ENCODE data around the gene CENPK.
"Not testable (repeated sequence)": the region's sequence is repeated elsewhere in the genome, so short reads cannot be mapped to it uniquely, and the experiment has no call there.

CENPK gene, protein sequence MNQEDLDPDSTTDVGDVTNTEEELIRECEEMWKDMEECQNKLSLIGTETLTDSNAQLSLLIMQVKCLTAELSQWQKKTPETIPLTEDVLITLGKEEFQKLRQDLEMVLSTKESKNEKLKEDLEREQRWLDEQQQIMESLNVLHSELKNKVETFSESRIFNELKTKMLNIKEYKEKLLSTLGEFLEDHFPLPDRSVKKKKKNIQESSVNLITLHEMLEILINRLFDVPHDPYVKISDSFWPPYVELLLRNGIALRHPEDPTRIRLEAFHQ

DNA sequence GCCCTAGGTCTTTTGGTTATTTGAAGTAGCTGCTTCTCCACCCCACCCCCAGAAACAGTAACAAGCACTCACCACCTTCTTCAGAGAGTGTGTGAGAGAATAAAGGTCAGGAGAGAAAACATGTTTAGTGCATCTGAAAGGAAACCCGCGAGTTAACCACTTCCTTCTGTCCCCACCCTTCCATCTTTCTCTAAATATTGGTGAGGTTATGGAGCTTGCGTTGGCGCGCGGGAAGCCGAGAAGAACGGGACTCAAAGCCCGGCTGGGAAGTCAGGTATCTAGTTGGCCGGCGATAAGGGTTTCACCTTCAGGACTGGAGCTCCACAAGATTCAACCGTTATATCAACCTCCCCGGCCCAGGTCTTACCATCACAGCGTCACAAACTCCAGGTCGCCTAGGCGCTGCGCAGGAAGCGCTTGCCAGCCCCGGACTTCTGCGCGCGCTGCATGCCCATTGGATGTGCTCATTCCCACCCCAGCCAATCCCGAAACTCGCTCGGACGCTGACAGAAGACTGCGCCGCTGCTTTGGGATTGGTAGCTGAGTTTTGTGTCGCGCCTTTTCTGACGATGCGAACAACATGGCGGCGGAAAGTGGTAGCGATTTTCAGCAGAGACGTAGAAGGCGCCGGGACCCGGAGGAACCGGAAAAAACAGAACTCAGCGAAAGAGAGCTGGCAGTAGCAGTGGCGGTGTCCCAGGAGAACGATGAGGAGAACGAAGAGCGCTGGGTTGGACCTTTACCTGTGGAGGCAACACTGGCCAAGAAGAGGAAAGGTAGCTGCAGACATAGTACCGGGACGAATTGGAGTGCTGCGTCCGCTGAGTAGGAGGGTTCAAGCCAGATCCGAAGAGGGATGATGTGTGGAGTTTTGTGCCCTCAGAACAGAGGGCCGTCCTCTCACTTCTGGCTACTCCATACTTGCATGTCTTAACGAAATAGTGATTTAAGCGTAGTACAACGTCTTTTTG is at the start of gene CENPK, which contains the start of gene PPWD1:
CENPK (minus strand) TSS at position 438 of the 971 bp plus-strand sequence. CDS start 8,261 bp downstream, outside the sequence.
PPWD1 (plus strand) TSS at position 566 of the 971 bp plus-strand sequence; CDS start at position 581, 15 bp downstream.
- peak; percentile 89 to 92 for DNase-seq

DNA sequence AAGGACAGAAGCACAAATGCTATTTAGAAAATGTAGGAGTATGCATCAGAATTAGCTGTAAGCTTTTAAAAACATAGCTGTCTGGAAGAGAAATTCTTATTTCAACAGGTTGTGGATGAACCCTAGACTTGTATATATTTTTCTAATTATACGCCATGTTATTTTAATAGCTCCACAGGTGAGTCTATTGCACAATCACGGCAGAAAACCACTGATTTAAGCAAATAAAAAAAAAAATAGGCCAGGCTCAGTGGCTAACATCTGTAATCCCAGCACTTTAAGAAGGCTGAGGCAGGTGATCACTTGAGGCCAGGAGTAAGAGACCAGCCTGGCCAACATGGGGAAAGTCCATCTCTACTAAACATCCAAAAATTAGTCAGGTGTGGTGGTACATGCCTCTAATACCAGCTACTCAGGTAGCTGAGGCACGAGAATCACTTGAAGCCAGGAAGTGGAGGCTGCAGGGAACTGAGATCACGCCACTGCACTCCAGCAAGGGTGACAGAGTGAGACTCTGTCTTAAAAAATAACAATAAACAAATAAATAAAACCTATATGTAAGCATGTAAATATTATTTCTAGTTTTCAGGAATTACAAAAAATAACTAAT is 49.4 kb upstream of the CENPK start:
- no peak for DNase-seq

DNA sequence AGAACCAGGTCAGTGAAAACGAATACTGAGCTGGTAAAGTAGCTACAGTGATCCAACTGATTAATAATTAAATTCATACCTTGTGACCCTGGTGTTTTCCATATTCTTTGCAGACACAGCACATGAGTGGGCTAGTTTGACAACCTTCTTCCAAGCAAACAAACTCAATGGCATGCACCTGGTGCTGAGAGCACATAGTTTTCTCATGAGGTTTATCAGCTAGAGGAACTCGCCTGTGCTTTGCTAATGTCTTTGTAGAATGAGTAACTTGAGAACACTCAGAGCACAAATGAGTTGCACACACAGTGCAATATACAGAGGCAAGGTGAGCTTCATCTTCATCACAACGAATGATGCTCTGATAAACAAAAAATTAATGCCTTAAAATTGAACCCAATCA is 48.6 kb upstream of the CENPK start:
- no peak for DNase-seq

DNA sequence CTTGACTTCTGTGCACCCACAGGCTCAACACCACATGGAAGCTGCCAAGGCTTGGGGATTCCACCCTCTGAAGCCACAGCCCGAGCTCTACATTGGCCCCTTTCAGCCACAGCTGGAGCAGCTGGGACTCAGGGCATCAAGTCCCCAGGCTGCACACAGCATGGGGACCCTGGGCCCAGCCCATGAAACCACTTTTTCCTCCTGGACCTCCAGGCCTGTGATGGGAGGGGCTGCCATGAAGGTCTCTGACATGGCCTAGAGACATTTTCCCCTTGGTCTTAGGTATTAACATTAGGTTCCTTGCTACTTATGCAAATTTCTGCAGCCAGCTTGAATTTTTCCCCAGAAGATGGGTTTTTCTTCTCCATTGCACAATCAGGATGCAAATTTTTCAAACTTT is 38.8 kb upstream of the CENPK start:
- not testable (repeated sequence) for DNase-seq

DNA sequence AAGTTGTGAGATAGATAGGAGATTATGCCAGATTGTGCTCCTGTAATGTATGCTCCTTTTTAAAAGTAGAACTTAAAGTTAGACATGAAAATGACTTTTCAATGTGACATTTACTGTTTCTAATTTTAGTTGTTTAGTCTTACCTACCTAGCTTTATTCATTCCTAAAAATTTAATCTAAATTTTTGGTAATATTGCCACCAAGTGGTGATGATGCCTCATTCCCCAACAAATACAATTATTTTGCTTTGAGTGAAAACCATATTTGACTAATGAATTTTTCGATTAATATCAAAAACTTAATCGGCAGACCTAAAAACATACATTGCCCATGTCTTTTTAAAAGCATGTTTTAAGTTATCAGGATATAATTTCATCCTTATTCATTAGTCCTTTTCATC is 25.7 kb upstream of the CENPK start:
- DNase-seq = no peak

DNA sequence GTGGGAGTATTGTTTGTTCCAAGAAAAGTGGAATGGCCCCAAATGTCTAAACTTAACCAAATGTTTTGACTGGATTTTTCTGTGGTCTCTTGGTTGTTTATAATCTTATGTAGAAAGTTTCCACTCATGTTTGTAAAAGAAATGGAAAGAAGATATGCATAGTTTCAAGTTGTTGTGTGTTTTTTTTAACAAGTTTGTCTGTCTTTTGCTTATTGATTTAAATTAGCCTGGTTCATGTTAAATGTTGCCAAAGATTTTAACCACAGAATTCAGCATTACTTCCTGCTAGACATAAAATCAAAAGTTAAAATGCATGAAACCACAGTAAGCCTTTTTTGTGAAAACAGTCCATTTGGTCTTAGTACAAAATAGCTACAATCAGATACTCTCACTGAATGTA is 14.2 kb upstream of the CENPK start:
- DNase-seq = no peak

DNA sequence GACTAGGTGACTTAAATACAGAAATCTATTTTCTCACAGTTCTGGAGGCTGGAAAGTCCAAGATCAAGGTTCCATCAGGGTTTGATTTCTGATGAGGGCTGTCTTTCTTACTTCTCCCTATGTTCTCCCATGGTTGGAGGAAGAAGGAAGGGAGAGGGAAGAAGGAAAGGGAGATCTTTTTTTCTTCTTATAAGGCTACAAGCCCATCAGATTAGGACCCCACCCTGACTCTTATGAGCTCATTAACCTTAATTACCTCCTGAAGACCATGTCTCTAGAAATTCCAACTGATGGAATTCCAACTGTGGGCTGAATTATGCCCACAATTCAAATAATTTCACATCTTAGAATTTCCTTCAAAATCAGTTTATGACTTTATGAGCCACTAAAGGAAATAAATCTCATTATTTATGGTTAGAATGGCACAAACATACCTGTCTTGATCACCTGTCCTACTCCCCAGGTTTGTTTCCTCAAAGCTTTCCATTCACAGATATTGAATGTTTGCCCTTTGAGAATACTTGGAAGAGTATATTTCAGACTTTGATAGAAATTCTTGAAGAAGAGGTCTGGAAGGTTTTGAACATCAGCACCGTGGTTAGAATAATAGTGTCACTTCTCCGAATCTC is 7.7 kb upstream of the CENPK start:
- no peak for DNase-seq

DNA sequence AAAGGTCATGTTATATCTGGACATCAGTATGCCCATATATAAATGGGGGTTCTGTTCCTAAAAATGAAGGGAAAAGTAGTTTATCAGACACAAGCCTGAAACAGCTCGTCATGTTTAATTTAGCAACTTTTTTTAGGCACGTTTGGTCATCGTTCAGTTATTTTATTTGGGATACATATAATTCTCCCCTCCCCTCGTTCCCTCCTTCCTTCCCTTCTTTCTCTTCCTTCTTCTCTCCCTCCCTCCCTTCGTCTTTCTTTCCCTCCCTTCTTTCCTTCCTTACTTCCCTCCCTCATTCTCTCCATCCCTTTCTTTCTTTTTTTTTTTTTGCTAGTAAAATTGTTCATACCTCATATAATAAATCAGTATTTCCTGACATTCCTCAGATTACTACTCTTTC is 3.5 kb upstream of the CENPK start:
- no peak for DNase-seq

DNA sequence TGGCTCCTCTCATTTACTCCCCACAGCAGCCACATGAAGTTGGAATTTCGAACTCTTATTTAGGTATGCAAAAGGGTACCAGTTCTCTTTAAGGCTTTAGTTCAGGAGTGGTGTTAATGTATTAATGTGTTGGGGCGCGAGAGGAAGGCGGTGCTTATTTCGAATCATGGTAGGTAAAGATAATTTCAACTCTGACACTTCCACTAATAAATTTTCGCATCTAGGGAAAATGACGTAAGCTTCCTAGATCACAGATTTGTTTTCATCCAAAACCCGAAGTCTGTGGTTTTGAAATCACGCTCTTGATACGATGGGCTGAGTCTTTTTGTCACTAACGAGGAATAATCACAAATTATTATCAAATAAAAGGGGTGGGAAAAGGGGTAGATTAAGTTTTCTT is 809 bp upstream of the CENPK start:
- no peak for DNase-seq

DNA sequence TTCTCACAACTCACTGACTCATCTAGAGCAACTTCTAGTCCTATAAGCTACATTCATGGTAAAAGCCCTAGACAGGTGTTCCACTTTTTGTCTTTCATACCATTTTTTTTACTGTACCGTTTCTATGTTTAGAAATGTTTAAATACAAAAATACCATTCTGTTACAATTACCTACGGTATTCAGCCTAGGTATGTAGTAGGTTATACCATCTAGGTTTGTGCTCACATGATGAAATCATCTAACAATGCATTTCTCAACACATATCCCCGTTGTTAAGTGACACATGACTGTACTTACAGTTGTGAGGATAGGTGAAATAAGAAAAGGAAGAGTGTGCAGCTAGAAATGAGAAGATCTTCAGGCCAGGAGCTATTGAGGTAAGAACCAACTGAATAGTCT is 6.2 kb downstream of the CENPK start:
- DNase-seq = no peak

DNA sequence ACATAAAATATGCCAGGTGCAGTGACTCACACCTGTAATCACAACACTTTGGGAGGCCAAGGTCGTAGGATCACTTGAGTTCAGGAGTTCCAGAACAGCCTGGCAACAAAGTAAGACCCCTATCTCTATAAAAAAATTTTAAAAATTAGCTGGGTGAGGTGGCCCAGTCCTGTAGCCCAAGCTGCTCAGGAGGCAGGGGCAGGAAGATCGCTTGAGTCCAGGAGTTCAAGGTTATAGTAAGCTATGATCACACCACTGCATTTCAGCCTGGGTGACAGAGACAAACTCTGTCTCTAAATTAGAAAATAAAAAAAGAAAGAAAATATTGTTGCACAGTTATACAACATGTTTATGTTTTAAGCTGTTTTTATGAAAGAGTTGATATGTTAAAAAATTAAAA is 6.8 kb downstream of the CENPK start:
- no peak for DNase-seq

DNA sequence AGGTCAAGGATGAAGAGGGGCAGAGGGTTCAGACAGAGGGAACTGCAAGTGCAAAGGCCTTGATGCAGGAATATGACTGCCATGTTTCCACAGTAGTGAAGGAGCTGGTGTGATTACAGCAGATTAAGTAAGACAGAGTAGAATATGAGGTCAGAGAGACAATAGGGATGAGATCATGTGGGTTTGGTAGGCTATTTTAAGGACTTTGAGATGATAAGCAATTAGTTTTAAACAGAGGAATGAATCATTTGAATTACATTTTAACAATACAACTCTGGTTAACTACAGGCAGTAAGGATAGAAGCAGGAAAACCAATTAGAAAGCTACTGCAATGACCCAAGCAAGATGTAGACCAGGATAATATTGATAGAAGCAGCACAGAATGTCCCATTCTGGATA is 7.7 kb downstream of the CENPK start:
- no peak for DNase-seq

DNA sequence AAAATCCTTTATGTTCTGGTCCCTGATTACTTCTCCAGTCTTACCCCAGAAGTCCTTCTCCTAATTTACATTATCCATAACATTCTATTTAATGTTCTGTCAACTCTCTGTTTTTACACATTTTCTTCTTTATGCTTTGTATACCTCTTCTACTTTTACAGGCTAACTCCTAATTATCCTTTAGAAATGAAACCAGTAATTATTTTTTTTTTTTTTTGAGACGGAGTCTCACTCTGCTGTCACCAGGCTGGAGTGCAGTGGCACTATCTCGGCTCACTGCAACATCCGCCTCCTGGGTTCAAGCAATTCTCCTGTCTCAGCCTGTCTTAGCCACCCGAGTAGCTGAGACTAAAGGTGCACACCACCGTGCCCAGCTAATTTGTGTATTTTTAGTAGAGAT is 9.0 kb downstream of the CENPK start:
- no peak for DNase-seq

DNA sequence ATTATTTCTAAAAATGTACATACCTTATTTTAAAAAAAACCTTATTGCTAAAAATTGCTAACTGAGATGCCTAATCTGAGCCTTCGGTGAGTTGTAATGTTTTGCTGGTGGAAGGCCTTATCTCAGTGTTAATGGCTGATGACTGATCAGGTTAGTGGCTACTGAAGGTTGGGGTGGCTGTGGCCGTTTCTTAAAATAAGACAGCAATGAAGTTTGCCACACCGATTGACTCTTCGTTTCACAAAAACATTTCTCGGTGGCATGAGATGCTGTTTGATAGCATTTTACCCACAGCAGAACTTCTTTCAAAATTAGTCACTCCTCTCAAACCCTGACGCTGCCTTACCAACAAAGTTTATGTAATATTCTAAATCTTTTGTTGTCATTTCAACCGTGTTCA is 14.7 kb downstream of the CENPK start:
- no peak for DNase-seq

DNA sequence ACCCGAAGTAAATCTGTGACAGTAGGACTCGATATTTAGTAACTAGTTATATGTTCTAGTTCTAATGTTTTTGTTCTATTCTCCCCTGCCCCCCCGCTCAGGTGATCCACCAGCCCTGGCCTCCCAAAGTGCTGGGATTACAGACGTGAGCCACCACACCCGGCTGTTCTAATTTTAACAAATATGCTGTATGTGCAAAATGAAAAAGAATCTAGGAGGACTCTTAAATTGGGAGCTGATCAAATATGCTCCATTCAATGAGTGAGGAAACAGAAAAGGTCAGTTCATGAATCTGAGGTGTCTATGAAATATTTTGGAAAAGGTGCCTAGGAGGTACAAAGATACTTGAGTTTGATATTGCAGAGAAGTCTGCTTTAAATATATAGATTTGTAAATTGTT is 16.8 kb downstream of the CENPK start:
- no peak for DNase-seq

DNA sequence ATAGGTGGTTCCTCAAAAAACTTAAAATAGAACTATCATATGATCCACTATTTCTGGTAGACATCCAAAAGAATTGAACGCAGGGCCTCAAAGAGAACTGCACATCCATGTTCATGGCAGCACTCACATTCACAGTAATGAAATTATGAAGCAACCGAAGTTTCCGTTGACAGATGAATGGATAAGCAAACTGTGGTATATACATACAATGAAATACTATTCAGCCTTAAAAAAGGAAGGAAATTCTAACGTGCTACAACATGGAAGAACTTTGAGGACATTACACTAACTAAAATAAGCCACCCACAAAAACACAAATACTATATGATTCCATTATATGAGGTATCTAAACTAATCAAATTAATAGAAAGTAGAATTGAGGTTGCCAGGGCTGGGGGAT is 18.5 kb downstream of the CENPK start:
- no peak for DNase-seq

DNA sequence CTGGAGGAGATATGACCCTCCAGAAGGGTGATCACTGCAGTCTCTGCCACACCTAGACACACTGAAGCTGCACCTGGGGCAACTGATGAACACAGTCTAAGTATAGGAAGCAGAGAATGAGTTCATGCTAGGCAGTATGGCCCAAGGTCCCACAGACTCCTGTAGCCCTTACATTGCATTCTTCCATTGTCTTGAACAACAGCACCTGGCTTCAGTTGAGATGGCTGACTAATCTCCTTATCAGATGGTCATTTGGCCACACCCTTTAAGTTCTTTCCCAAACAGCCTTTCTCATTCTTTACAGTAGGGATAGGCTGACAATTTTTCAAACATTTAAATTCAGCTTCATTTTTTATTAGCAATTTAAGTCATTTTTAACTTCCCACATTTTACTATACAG is 23.1 kb downstream of the CENPK start:
- DNase-seq = no peak

DNA sequence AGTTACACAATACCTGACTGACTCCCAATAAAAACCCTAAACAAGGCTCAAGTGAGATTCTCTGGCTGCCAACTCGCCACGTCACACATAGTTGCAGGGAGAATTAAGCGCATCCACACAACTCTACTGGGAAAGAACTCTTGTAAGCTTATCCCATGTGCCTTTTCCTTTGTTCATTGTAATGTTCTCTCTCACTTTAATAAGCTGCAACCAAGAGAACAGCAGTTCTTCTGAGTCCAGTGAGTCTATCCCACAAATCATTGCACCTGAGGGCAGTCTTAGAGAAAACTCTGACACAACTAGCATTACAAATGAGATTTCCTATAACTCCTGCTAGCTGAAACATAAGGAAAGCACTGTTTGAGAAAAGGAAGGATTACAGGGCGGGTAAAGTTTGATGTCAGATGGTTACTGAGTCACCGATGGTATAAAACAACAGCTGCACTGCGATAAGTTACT is 27.4 kb downstream of the CENPK start:
- no peak for DNase-seq

DNA sequence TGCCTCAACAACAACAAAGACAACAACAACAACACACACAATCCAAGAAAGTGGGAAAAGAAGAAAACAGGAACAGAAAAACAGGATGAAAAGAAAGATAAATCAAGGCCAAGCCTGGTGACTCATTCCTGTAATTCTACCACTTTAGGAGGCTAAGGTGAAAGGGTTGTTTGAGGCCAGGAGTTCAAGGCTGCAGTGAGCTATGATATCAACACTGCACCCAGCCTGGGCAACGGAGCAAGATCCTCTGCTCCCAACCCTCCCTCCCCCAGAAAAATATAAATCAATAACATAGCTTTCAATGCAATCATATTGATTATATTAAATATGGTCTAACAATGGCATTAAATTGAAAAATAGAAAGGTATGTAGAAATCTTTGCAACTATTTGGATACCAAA is 32.1 kb downstream of the CENPK start:
- no peak for DNase-seq

DNA sequence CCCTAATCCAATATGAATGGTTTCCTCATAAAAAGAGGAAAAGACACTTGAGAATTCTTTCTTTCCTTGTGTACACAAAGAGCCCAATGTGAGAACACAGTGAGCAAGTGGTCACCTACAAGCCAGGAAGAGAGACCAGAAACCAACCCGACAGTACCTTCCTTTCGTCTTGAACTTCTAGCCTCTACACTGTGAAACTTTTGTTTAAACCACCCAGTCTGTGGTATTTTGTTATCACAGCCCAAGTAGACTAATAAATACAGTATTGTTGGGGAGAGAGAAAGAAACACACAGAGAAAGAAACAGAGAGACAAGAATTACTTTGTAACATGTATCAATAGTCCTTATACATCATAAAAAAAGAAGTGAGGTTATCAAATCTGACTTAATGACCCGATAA is 37.2 kb downstream of the CENPK start:
- no peak for DNase-seq

DNA sequence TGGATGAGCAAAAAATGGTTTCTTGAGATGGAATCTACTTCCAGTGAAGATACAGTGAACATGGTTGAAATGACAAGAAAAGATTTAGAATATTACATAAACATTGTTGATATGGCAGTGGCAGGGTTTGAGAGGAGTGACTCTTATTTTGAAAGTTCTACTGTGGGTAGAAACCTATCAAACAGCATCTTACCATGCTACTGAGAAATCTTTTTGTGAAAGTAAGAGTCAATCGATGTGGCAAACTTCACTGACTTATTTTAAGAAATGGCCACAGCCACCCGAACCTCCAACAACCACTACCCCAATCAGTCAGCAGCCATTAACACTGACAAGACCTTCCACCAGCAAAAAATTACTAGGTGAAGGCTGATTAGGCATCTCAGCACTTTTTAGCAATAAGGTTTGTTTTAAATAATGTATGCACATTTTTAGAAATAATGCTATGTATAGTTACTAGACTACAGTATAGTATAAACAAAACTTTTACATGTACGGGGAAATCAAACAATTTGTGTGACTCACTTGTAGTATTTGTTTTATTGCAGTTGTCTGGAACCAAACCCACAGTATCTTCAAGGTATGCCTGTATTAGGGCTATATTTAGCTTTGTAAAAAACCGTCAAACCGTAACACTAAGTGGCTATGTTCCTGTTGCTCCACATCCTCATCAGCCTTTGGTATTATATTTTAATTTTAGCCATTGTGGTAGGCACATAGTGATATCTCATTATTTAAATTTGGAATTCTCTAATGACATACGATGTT is 50.6 kb downstream of the CENPK start:
- DNase-seq = no peak

DNA sequence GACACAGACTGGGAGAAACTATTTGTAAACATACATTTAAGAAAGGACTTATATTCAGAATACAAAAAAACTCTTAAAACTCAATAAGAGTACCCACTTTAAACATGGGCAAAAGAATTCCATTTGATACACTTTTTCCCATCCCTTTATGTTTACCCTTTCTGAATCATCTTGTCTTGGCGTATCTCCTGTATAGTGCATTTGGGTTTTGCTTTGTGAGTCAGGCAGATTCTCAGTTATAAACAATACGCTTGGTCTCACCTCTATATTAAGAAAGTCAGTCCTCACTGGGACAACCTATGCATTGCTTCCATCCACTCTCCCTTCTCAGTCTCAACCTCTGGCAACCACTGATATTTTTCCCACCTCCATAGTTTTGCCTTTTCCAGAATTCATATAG is 54.0 kb downstream of the CENPK start:
- no peak for DNase-seq
